Pons (tissue), 1 donor: ENCODE measurements around the gene BCAS3.

ENCODE experiments used
- DNase-seq: peaks from one replicate; pipeline ENCODE4 v3.0.0-alpha.2; 2016; ENCODE audit warnings: low spot score

Gene BCAS3

DNA sequence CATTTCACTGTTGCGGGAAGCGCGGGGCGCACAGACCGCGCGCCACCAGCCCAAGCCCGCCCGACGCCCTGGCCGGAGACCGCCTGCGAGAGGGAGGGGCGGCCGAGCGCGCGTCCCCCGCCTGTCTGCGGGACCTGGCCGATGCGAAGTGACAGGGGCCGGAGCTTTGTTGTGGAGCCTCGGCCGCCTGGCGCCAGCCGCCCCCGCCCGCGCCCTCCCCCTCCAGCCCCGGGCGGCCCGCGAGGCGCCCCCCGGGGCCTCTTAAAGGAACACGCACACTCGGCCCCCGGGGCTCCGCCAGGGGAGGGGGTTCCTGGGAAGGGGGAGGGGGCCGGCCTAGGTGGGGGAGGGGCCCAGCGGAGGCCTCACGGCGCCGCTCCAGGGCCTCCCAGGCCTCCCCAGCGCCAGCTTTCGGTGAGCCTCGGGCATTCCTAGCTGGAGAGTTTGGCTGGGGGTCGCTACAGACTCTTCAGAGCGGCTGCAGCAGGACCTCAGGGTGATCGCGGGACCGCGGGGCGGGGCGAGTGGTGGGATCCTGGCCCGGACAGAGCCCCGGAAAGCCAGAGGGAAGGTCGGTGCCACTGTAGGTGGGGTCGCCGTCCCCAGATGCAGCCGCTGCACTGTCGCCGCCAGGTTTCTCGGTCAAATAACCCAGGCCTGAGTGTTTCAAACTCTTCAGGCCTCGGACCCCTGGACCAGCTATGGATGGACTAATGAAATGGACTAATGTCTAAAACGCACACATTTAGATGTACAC lies 719.6 kb downstream of the BCAS3 start:
- DNase-seq = no peak

DNA sequence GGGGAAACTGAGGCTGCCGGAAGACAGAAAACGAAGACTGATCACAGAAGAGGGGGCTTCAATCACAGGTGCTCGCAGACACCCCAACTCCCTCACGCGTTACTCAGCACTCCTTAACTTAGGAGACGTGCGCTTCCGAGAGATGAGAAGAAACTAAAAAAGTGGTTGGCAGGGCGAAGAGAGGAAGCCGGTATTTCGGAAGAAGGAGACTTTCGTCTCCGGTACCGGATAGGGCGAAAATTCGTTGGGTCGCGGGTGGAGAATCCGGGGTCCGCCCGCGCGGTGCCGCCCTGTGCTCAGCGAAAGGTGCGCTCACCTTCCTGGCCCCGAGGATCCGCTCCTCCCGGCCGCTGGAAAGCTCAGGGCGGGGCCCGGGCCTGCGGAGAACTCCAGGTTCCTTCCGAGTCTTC lies 721.1 kb downstream of the BCAS3 start:
- DNase-seq = no peak

- DNase-seq = no peak
These were observed 721.7 kb downstream of the BCAS3 start, which contains the start of gene TBX2 for GRCh38 chr17:61399131-61400065. Gene TBX2 (plus strand): TSS chr17:61399843. CDS start chr17:61400177, 334 bp downstream.

DNA sequence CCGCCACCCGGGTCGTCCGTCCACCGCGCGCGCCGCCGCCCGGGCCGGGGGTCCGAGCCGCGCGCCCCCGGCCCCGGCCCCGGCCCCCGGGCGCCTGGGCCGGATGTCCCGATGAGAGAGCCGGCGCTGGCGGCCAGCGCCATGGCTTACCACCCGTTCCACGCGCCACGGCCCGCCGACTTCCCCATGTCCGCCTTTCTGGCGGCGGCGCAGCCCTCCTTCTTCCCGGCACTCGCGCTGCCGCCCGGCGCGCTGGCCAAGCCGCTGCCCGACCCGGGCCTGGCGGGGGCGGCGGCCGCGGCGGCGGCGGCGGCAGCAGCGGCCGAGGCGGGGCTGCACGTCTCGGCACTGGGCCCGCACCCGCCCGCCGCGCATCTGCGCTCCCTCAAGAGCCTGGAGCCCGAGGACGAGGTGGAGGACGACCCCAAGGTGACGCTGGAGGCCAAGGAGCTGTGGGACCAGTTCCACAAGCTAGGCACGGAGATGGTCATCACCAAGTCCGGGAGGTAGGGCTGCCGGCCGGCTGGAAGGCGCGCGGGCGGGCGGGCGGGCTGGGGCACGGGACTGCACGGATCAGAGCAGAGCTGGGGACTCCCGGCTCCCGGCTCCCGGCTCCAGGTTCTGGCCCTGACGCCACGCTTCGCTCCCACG lies 722.5 kb downstream of the BCAS3 start:
- DNase-seq = no peak

- no peak for DNase-seq
These were observed 723.2 kb downstream of the BCAS3 start for GRCh38 chr17:61400717-61401388.

DNA sequence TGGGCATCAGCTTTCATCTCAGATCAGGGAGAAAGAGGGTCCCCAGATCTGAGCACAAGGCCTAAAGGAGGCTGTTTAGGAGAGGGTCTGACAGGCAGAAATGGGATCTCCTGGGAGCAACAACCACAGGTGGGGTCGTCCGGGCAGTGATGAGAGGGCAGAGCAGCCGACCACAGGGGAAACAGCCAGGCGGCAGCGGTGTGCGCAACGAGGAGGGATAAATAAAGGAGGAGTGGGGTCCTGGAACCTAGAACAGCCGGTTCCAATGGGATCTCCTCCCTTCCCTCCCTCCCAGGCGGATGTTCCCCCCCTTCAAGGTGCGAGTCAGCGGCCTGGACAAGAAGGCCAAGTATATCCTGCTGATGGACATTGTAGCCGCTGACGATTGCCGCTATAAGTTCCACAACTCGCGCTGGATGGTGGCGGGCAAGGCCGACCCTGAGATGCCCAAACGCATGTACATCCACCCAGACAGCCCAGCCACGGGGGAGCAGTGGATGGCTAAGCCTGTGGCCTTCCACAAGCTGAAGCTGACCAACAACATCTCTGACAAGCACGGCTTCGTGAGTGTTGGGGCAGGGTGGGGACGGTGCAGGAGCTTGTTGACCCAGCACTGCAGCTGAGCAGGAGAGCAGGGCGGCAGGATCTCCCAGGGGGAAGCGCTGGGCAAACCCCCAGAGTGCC lies 723.9 kb downstream of the BCAS3 start:
- DNase-seq = no peak

DNA sequence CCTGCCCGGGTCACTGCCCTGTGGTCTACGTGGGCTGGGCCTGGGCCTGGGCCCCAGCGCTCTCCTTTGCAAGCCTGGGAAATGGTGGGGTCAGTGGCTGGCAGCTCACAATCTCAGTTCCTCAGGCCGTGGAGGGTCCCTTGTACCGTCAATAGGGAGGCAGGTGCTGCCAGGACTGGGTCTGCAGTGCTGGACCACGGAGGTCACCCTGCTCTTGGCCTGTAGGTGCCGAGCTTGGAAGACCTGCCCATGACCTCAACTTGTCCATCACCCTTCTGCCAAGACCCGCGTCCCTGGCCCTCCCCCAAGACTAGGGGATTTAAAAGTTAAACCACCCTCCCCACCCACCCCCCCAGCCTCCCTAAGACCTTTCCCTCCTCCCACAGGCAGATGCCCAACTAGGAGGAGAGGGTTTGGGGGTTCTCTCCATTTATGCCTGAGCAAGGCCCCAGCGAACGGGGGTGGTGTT lies 724.5 kb downstream of the BCAS3 start:
- no peak for DNase-seq

GRCh38 chr17:61402978-61403800 lies 725.5 kb downstream of the BCAS3 start:
- no peak for DNase-seq

- no peak for DNase-seq
These were observed 726.4 kb downstream of the BCAS3 start for GRCh38 chr17:61403801-61404662.

GRCh38 chr17:61404663-61404912 lies 726.9 kb downstream of the BCAS3 start:
- no peak for DNase-seq

GRCh38 chr17:61404913-61405685 lies 727.4 kb downstream of the BCAS3 start:
- no peak for DNase-seq

- no peak for DNase-seq
These were observed 728.3 kb downstream of the BCAS3 start for GRCh38 chr17:61405686-61406536.

DNA sequence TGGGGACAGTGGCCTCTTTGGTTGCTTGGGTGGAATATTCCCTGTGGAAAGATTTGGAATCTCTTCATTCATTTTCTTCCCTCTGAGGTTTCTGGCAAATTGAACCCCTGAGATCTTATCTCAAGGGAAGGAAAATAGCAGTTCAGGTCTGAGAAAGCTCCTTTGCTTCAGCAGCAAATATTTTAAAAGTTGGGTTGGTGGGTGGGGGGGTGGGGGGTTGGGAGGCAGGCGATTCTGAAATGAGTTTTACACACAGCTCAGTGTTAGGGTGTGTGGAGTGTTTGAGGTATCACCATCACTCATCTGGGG lies 728.8 kb downstream of the BCAS3 start:
- DNase-seq = no peak

- DNase-seq = no peak
These were observed 729.6 kb downstream of the BCAS3 start for GRCh38 chr17:61406971-61407911.

DNA sequence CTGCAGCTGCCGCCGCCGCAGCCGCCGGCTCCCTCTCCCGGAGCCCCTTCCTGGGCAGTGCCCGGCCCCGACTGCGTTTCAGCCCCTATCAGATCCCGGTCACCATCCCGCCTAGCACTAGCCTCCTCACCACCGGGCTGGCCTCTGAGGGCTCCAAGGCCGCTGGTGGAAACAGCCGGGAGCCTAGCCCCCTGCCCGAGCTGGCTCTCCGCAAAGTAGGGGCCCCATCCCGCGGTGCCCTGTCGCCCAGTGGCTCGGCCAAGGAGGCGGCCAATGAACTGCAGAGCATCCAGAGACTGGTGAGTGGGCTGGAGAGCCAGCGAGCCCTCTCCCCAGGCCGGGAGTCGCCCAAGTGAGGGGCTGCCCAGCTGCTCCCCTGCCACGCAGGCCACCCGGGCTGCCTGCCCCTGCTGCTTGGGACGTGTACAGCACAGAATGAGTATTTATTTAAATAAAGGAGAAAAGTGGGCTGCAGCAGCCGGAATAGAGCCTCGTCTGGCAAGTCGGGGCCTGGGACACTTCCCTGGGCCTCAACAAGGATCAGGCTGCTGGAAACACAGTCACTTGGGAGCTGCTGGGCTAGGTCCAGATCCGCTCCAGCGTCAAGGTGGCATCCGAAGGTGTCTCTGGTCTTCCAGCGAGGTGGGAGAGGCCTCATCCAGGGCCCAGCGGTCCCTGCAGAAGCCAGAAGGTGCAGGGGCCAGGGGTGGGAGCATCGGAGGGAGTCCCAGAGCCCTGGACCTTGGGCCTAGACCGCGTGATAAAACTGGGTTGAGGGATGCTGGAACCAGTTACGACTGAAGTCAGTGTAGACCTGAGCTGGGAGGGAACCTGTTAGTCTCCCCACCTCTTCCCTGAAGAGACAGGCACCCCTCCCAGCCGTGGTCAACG lies 730.7 kb downstream of the BCAS3 start:
- no peak for DNase-seq
